K562 treated with DMSO at 1 percent for 24 hours (cell line): ENCODE data around the gene B3GLCT. TPM values are rescaled to one million over a fixed set of nuclear protein-coding genes. Genes with fewer than 3 reads are reported as not detected.

Source experiments
- total RNA-seq: library from RNA; unstranded; fragments of 300-600 nt; gene quantifications from 2 replicates; pipeline ENCODE4 v1.2.3, GENCODE V29; 2022; ENCODE audit warnings: low read depth; ENCODE audit not compliant: insufficient read depth

B3GLCT gene
- 1.8 and 2.6 TPM in 2 replicates for total RNA-seq

DNA sequence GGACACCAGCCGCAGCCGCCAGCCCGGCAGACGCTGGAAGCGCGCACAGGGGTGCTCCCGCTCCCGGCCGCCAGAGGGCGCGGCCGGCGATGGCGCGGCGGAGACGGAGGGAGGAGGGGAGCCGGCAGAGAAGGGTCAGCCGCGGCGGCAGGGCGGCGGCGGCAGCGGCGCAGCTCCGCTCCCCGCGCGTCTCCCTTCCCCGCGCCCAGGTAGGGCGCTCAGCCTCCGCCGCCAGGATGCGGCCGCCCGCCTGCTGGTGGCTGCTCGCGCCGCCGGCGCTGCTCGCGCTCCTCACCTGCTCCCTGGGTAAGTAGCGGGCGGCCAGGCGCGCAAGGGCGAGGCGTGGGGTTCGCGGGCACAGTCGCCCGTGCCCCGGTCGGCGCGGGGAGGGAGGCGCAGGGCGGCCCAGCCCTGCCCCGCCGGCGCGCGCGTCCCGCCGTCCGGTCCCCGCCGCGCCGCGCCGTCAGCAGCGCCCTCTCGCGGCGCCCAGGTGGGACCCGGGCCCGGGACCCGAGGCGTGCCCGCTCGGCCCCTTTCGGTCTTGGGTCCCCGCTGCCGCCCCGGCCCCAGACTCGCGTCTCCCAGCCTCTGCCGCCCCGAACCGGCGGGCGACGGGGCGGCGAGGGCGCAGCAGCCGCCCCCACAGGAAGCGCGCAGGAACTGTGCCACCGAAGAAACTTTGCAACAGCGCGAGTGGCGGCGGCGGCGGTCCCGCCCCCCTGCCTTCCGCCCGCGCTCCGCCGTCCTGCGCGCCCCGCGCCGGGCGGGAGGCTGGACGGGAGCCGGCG is at the start of gene B3GLCT:
Gene B3GLCT (plus strand): TSS at position 127 of the 788 bp plus-strand sequence. CDS start 110 bp downstream, at position 237.

DNA sequence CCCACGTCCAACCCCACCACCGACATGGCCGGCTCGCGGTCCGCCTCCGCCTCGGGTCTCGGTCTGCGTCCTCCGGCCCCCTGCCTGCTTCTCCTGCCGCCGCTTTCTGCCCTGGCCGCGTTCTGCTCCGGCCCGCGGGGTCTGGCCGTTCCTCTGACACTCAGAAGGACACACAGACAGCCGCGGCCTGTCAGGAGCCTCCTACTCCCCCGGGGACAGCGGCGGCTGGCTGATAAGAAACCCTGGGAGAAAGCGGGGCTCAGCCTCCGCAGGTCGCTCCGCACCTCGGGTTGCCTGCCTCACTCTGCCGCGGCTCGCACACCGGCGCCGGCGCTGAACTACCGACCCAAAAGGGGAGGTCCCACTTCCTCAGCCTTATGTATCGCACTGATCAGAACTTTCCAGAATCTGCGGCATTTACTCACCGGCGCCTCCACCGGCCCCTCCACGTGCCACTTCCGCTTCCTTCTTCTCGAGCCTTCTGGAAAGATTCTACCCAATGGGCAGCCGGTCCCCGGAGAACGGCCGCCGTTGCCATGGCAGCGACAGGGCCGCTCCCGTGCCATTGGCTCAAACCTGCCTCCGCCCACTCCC is 38.1 kb upstream of the B3GLCT start, which contains the start of gene HSPH1:
Gene HSPH1 (minus strand): TSS at position 348 of the 594 bp plus-strand sequence. CDS start 322 bp downstream, at position 26.

Other genes starting within 250 kb of the B3GLCT start
- 18.8 and 21.5 TPM in 2 replicates for gene HSPH1, start 38.1 kb upstream of the B3GLCT start, total RNA-seq